Lower leg skin (tissue), 3 donors: ENCODE measurements around the gene CHGA.

Experiments
- CTCF ChIP-seq, 3 donors: fragments of 450-650 bp; IDR thresholded peaks; one replicate each; pipeline ENCODE4 v1.5.1; 2016; ENCODE audit warnings: antibody characterized with exemption in 3 of 3, mild to moderate bottlenecking in 3 of 3, moderate library complexity in 2 of 3
- POLR2A ChIP-seq, 2 donors: fragments of 450-650 bp; IDR thresholded peaks; one replicate each; pipeline ENCODE4 v1.6.1; 2016 to 2017; ENCODE audit warnings: antibody characterized with exemption in 2 of 2, mild to moderate bottlenecking in 1 of 2, moderate library complexity in 1 of 2

GRCh38 chr14:92974541-92975345, 51.8 kb downstream of the CHGA start:
- no peak for TF ChIP-seq CTCF (IDR thresholded peaks at IDR 0.05)
- no peak for TF ChIP-seq POLR2A (IDR thresholded peaks at IDR 0.05)
